HG03066 (cell line): Measurements from ENCODE around the gene ISOC2.

Experiments
- ATAC-seq: cut with Tn5 transposase; IDR thresholded peaks from one replicate; pipeline ENCODE4 v1.9.1; 2021; ENCODE audit warnings: low read depth; ENCODE audit not compliant: unreplicated experiment

The ISOC2 gene

DNA sequence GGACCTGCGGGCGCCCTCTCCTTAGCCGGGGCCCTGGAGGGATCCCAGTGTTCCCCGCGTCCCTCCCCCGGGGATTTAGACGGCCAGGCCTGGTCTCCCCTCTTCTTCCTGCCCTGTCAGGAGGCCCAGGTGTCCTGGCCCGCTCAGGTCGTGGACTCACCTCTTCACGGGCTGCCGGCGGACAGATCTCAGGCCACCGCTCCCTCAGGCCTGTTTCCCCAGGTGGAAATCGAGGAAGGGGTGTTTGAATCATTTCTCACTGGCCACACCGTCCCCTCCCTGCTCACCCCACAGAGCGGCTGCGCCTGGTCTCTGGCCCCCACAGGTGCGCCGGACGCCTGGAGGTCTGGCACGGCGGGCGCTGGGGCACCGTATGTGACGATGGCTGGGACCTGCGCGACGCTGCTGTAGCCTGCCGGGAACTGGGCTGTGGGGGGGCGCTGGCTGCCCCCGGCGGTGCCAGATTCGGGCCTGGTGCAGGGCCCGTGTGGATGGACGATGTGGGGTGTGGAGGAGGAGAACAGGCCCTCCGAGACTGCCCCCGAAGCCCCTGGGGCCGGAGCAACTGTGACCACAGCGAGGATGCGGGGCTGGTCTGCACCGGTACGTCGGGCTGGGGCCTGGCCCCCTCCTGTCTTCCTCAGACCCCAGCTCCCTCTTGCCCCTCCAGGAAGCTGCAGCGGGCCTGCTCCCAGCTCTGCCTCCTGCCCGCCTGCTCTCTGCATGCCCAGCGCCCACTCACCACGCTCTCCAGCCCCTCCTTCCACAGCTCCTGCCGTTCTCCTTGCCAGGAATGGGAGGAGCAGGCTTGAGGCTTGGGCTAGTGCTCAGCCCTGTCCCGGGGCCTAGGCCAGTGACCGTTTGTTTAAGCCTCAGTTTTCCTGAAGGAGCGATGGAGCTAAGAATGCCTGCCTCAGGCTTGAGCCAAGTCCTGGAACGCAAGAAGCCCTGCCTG is 29.3 kb upstream of the ISOC2 start:
- no peak for ATAC-seq

DNA sequence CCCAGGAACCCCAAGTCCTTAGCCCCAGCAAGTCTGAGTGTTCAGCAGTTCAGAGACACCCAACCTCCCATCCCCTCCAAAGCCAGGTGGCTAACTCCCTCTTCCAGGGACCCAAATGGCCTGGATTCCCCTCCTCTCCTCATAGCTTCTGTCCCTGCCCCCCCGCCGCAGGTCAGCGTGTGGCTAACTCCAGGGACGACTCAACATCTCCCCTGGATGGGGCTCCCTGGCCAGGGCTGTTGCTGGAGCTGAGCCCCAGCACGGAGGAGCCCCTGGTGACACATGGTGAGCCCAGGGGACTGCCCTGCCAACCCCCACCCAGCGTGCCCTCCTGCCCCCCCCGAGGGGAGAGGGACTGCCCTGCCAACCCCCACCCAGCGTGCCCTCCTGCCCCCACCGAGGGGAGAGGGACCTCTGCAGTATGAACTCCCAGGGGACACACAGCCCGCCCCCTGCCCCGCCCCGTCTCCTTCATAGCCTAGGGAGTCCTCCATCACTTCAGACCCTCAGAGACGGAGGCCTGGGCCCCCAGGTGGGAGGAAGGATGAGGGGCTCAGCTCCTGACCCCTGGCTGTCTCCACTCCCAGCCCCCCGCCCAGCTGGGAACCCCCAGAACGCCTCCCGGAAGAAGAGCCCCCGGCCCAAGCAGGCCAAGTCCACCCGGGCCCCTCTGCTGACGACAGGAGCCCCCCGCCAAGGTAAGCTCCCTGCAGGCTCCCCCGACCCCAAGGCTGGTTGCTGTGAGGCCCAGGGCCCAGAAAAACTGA is 28.5 kb upstream of the ISOC2 start:
- ATAC-seq = no peak

DNA sequence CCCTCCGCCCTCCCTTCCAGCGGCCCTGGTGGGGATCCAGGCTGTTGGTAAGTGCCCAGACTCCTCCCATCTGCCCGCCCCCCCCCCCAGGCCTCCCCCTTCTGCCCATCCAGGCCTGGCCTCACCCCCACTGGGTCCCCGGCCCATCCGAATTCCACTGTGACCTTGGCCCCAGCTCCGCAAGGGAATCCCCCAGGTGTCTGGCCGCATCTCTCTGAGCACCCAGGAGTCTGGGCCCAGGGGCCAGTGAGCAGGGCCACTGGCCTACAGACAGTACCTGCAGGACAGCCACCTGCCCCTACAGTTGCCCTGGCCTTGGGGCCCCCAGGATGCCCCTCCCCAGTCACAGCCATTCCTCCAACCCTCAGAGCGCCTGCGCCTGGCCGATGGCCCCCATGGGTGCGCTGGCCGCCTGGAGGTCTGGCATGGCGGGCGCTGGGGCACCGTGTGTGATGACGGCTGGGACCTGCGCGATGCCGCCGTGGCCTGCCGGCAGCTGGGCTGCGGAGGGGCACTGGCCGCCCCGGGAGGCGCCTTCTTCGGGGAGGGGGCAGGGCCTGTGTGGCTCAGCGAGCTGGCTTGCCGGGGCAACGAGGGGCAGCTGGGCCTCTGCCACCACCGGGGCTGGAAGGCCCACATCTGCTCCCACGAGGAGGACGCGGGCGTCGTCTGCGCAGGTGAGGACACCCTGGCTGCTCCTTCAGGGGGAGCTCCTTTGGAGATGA is 27.7 kb upstream of the ISOC2 start:
- ATAC-seq = no peak

DNA sequence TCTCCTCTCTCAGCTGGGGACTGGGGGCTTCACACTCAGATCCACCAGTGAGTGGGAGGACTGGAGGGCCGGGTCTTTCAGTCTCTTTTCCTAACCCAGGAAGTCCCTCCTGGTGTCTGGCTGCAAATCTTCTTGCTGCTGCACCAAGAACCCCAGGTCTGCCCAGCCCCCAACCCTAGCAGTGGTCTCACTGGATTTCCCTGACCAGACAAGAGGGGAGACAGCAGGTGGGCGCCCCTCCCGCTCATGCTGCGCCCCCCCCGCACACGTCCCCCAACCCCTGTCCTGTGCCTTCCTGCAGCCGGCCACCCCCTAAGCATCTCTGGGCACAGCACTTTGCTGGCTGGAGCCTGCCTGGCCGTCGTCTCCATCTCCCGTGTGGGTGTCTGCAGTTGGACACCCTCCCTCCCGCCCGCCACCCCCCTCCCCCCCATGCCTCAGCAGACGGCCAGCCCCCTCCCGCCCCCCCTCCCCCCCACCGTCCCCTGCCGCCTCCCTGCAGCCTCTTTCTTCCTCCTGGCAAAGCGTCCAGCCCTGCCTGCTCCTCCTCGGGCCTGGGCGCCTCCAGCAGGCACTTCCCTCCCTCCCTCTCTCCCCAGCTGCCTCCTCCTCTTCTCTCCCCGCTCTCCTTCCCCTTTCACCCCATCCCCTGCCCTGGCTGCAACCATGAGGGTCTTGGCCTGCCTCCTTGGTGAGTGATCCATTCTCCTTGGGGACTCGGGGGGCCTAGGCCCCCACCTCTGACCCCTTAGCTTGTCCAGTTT is 26.7 kb upstream of the ISOC2 start, which contains the start of gene SSC5D:
SSC5D (plus strand) TSS at position 513 of the 764 bp plus-strand sequence; CDS start at position 667, 154 bp downstream.
- ATAC-seq = no peak

DNA sequence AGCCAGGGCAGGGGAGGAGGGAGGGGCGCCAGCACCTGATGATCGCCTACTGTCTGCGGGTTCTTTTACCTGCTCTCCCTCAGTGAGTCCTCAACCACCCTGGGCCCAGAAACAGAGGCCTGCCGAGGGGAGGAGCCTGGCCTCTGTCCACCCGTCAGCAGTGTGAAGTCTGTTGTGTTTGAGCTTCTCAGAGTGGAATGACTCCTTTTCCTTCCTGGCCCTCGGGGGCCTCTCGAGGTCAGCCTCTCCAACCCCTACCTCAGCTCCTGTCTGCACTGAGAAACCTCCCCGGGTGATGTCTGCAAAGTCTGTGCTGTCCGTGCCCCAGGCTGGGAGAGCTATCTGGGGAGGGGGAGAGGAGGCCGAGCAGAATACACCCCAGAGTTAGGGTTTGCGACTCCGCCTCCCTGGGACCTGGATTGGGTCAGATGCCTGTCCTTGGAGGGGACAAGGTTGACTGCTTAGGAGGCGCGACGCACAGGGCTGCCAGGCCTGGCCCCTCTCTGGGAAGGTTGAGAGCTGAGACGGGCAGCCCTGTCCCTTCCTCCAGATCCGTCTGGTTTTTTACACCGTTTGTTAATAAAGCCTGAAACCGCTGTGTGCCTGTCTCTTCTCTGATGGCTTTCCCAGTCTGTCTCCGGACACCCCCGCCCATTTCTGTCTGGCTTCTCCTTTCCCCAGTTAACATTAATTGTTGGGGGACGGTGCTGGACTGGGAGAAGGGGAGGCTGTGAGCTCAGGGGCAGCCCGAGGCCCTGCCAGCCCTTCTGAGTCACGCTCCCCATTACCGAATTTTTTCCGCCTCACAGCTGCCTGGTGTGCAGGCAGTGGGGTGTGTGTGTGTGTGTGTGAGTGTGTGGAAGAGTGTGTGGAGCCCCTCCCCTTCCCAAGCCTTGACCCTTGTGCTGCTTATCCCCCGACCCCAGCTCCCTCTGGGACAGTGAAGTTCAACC is 25.8 kb upstream of the ISOC2 start:
- ATAC-seq = no peak

DNA sequence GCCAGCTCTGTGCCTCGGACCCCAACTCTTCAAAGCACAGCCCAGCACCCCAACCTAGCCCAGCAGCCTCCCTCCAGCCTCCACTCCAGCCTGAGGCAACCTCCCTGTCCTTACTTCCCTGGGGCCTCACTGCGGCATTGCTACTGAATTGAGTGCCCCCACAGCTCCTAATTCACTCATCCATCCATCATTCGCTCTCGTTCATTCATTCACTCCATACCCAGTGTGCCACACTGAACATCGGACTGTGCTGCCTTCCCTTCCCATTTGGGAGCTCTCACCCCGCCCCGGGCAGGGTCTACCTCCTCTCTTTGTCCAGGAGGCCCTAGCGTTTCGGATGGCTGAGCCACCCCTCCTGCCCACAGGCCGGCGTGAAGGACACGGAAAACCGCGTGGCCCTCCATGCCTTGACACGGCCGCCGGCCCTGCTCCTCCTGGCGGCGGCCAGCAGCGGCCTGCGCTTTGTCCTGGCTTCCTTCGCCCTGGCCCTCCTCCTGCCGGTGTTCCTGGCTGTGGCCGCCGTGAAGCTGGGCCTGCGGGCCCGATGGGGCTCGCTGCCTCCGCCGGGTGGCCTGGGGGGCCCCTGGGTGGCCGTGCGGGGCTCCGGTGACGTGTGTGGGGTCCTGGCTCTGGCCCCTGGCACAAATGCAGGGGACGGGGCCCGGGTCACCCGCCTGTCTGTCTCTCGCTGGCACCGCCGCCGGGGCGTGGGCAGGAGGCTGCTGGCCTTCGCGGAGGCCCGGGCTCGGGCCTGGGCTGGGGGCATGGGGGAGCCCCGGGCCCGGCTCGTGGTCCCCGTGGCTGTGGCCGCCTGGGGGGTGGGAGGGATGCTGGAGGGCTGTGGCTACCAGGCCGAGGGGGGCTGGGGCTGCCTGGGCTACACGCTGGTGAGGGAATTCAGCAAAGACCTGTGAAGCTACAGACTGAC is 24.9 kb upstream of the ISOC2 start:
- no peak for ATAC-seq

DNA sequence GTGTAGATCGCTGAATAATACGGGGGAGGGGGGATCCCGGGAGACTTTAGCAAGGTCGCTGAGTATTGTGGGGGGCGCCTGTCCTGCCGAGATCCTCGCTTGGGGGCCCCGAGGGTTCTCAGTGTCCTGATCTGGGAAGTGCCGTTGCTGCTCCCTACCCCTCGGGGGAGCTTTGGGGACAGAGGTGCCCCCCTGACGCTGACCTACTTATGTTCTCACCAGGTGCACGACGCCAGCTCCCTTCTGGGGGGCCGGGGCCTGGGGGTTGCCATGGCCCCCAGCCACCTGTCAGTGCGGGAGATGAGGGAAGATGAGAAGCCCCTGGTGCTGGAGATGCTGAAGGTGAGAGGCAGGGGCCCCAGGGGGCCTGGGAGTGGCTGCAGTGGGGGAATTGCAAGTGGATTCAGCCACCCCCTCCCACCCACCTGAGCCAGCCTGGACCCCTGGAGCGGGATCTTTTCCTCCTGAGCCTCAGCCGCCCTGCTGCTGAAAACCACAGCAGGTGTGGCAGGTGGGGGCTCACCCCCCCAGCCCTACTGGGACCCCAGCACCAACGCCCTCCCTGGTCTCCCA is 24.1 kb upstream of the ISOC2 start:
- ATAC-seq = no peak

DNA sequence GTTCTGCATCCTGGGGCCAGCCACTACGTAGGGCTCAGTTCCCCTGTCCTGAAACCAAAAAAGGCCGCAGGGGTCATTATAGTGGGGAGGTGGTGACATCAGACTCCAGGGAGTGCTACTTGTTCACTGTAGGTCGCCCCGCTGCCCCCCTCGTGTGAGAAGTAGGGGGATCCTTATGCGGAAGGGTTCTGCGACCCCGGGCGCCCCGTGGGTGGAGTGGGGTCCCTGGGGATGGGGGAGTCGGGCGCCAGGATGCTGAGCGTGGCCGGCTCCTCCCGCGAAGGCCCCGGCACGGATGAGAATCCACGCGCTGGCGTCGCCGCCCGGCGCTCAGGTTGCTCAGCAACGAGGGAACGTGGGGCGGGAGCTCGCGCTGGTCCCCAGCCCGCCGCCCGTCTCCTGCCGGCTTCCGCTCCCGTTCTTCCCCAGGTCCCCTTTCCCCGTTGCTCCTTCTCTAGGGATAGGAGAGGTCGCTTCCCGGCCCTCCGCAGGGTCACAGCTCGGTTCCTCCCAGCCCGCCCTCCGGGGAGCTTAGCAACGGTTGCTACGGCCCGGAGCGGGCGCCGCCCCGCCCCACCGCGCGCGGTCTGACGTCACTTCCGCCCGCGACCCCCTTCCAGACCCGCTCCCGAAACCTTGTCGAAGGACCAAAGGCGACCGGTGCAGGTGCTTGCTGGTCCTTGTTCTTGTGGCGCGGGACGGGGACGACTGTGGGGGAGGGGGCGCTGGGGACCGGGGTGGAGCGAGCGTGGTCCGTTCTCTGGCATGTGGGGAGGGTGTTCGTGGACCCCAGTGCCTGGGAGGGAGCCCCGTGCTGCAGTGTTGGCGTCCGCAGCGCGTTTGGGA is 23.4 kb upstream of the ISOC2 start, which contains the start of gene NAT14:
NAT14 (plus strand) TSS at position 596 of the 846 bp plus-strand sequence. CDS start 521 bp downstream, outside the sequence.
- ATAC-seq = peak; percentile 50

DNA sequence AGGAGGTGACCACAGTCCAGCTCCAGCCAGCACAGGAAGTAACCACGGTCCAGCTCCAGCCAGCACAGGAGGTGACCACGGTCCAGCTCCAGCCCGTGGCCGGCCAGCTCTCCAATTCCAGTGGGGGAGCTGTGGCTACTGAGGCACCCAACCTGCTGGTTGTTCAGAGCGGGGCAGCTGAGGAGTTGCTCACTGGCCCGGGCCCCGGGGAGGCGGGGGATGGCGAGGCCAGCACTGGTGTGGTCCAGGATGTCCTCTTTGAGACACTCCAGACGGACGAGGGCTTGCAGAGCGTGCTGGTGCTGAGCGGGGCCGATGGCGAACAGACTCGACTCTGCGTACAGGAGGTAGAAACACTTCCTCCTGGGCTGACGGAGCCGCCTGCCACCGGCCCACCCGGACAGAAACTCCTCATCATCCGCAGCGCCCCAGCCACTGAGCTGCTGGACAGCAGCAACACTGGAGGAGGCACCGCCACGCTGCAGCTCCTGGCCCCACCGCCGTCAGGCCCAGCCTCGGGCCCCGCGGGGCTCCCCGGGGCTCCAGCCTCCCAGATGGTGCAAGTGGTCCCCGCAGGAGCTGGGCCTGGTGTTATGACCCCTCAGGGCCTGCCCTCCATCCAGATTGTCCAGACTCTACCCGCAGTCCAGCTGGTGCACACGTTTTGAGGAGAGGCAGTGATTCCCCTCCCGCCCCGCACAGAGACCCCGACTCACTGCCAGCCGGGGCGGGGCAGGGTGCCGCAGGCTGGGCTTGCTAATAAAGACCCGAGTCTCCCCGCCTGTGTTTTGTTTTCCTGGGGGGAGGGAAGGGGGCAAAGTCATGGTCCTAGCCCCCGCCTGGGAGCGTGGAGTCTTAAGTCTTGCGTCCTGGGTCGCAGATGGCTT is 22.5 kb upstream of the ISOC2 start:
- no peak for ATAC-seq

DNA sequence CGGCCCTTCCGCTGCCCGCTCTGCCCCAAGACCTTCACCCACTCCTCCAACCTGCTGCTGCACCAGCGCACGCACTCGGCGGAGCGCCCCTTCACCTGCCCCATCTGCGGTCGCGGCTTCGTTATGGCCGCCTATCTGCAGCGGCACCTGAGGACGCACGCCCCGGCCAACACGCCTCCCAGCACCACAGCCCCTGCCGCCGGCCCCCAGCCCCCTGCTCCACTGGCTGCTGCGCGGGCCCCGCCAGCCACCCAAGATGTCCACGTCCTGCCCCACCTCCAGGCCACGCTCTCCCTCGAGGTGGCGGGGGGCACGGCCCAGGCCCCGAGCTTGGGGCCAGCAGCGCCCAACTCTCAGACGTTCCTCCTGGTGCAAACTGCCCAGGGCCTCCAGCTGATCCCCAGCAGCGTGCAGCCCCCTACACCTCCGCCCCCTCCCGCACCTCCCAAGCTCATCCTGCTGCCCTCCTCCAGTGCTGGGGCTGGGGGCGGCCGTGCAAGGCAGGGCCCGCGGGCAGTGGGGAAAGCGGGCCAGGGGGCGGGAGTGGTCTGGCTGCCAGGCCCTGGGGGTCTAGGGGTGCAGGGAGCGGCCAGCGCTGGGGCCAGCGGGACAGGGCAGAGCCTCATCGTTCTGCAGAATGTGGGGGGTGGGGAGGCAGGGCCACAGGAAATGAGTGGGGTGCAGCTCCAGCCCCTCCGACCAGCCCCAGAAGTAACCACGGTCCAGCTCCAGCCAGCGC is 21.7 kb upstream of the ISOC2 start:
- no peak for ATAC-seq

DNA sequence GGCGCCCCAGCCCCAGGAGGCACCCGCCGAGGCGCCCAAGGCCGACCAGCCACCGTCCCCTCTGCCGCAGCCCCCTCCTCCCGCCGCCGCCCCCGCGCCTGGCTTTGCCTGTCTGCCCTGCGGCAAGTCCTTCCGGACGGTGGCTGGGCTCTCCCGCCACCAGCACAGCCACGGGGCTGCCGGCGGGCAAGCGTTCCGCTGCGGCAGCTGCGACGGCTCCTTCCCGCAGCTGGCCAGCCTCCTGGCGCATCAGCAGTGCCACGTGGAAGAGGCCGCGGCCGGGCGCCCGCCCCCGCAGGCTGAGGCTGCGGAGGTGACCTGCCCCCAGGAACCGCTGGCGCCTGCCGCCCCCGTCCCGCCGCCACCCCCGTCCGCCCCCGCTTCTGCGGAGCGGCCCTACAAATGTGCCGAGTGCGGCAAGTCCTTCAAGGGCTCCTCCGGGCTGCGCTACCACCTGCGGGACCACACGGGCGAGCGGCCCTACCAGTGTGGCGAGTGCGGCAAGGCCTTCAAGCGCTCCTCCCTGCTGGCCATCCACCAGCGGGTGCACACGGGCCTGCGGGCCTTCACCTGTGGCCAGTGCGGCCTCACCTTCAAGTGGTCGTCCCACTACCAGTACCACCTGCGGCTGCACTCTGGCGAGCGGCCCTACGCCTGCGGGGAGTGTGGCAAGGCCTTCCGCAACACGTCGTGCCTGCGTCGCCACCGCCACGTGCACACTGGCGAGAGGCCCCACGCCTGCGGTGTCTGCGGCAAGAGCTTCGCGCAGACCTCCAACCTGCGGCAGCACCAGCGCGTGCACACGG is 20.9 kb upstream of the ISOC2 start:
- no peak for ATAC-seq

DNA sequence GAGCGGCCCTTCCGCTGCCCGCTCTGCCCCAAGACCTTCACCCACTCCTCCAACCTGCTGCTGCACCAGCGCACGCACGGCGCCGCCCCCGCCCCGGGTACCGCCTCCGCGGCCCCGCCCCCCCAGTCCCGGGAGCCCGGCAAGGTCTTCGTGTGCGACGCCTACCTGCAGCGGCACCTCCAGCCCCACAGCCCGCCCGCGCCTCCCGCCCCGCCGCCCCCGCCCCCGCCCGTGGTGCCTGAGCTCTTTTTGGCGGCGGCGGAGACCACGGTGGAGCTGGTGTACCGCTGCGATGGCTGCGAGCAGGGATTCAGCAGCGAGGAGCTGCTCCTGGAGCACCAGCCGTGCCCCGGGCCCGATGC is 20.3 kb upstream of the ISOC2 start:
- ATAC-seq = no peak

DNA sequence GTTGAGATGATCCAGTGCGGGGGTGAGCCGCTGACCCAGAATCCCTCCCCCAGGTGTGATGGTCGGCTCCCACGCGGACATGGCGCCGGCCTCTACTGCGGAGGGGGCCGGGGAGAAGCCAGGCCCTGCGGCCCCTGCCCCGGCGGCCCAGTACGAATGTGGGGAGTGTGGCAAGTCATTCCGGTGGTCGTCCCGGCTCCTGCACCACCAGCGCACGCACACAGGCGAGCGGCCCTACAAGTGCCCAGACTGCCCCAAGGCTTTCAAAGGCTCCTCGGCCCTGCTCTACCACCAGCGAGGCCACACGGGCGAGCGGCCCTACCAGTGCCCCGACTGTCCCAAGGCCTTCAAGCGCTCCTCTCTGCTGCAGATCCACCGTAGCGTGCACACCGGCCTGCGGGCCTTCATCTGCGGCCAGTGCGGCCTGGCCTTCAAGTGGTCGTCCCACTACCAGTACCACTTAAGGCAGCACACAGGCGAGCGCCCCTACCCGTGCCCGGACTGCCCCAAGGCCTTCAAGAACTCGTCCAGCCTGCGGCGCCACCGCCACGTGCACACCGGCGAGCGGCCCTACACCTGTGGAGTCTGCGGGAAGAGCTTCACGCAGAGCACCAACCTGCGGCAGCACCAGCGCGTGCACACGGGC is 19.8 kb upstream of the ISOC2 start:
- ATAC-seq = no peak
